Measurements from ENCODE around the gene PLBD2.
A peak's percentile ranks its signal among the peaks of the same experiment; 100 is the strongest.

PLBD2 gene, protein sequence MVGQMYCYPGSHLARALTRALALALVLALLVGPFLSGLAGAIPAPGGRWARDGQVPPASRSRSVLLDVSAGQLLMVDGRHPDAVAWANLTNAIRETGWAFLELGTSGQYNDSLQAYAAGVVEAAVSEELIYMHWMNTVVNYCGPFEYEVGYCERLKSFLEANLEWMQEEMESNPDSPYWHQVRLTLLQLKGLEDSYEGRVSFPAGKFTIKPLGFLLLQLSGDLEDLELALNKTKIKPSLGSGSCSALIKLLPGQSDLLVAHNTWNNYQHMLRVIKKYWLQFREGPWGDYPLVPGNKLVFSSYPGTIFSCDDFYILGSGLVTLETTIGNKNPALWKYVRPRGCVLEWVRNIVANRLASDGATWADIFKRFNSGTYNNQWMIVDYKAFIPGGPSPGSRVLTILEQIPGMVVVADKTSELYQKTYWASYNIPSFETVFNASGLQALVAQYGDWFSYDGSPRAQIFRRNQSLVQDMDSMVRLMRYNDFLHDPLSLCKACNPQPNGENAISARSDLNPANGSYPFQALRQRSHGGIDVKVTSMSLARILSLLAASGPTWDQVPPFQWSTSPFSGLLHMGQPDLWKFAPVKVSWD

DNA sequence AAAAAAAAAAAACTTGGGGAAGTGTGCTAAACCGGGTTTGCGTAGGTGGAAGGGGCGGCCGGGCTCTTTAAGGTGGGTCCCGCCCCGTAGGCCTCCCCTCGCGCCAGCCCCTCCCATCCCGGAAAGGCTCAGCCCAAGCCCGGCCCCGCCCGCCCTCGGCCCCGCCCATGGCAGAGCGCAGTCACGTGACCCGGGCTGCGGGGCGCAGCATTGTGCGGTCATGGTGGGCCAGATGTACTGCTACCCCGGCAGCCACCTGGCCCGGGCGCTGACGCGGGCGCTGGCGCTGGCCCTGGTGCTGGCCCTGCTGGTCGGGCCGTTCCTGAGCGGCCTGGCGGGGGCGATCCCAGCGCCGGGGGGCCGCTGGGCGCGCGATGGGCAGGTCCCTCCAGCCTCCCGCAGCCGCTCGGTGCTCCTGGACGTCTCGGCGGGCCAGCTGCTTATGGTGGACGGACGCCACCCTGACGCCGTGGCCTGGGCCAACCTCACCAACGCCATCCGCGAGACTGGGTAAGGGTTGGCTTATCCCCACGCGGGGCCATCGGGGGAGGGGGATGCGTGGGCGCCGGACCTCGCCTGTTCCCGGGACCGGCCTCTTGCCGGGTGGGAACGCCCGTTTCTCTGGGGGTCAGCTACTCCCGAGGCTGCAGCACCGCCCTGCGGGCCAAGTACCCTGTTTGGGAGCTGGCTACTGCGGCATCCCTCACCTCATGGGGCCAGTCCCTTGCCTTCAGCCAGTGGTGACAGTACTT lies at the start of gene PLBD2:
Gene PLBD2 (plus strand): TSS at position 207 of the 752 bp plus-strand sequence. CDS start 14 bp downstream, at position 221.
- DNase-seq = peak; percentile 93

DNA sequence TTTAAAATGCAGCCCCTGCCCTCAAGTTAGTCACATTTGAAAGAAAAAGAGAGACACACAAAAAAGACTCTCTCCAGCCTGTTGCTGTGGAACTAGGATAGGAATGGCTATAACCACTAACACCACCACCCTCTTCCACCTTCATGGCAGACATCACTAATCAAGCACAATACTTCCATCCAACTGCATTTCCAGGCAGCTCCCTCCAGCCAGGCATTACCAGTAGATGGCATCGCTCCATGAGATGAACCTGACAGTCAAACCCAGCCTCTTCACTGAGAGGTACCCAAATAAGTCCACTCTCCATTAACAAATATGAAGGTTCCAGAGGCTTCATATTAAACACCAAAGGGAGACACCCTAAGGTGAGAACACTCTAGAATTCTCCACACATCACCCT lies 47.9 kb upstream of the PLBD2 start:
- DNase-seq = peak; percentile 18

DNA sequence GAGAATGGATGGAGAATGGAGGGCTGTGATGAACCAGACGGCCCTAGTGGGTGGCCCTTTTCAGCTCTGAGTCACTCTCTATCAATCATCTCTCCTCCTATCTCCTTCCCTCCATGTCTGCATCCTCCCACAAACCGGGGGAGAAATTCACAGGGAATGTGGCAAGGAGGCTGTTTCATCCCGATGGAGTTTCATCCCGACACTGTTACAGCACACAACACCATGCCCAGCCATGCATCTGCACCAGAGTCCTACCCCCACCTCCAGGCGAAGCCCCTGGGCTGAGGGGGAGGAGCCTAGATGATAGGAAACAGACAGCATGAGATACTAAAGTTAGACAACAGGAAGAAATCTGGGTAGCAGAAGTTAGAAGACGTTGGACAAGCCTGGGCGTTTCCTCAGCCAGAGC lies 44.3 kb upstream of the PLBD2 start:
- peak; percentile 79 for DNase-seq

DNA sequence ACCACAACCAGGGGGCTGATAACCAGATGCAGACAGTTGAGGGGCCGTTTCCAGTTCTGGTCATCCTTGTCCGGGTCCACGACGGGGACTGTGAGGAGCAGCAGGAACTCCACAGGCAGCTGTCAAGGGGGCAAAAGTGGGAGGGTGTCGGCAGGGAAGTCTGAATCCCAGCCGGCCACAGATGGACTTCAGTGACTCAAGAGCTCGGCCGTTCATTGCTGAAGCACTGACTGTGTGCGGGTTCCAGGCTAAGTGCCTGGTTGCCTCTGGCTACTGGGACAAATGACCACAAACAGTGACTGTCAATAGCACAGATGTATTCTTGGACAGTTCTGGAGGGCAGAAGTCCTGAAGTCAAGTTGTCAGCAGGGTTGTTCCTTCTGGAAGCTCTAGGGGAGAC lies 43.0 kb upstream of the PLBD2 start:
- DNase-seq = no peak

DNA sequence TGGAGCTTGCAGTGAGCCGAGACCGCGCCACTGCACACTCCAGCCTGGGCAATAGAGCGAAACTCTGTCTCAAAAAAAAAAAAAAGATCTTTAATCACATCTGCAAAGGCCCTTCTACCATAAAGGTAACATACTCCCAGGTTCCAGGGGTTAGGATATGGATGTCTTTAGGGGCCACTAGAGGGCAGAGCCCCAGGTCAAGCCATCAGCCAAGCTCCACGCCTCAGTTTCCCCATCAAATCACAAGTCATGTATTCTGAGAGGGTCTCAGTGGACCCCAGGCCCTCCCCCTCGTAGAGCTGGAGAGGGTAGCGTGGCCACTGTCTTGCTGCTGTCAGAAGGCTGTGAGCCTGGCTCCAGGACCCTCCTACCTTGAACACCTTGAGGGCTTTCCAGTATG lies 42.2 kb upstream of the PLBD2 start:
- no peak for DNase-seq

DNA sequence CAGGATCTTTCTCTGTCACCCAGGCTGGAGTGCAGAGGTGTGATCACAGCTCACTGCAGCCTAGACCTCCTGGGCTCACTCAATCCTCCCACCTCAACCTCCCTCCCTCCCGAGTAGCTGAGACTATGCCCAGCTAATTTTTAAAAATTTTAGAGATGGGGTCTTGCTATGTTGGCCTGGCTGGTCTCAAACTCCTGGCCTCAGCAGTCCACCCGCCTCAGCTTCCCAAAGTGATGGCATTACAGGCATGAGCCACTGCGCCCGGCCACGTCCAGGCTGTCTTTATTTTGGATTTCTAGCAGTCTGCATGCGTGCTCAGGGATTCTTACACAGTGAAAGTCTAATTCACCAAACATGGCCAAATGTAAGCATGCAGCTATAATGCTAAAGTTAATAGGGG lies 41.3 kb upstream of the PLBD2 start:
- DNase-seq = no peak

DNA sequence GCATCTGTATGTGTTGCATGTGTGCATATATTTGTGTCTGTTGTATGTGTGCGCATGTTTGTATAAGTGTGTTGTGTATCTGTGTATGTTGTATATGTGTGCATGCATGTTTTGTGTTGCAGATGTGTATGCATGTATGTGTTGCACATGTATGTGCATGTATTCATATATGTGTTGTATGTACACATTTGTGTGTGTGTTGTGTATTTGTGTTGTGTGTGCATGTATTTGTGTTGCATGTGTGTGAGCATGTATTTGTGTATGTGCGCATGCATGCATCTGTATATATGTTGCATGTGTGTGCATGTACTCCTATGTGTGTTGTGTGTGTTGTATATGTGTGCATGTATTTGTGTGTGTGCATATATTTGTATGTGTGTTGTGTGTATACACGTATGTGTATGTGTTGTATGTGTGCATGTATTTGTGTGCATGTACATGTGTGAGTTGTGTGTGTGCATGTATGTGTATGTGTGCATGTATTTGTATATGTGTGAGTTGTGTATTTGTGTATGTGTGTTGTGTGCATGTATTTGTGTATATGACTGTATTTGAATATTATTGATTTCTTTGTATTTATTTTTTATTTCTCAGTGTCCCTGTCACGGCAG lies 40.2 kb upstream of the PLBD2 start:
- no peak for DNase-seq

DNA sequence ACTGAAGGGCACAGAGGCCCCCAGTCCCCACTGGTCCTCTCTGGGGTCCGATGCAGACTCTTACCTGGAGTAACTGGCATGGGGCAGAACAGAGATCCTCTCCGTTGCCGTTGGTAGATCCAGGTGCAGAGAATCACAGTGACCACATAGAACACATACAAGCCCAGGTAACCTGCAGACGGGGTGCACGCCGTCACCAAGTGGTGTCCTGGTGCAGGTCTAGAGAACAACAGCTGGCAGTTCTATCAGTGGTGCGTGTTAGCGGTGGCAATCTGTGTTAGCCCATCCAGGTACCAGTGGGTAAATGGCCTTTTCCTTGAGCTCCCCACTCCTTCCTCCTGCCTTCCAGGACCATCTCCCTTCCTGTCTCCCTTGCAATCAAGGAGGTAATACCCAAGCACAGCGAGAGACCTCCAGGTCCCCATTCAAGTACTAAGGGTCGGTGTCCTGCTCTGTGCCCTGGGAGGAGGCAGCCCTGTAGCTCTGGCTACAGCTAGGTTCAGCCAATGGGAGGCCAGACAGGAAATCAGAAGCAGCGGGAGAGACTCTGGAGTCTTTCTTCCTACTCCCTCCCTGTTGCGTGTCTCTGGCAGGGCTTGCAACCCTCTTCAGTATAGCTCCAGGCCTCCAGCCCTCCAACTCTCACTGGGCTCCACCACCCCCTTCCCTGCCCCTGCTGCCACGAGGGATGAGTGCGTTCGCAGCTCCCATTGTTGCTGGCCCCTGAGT lies 39.3 kb upstream of the PLBD2 start:
- DNase-seq = no peak

DNA sequence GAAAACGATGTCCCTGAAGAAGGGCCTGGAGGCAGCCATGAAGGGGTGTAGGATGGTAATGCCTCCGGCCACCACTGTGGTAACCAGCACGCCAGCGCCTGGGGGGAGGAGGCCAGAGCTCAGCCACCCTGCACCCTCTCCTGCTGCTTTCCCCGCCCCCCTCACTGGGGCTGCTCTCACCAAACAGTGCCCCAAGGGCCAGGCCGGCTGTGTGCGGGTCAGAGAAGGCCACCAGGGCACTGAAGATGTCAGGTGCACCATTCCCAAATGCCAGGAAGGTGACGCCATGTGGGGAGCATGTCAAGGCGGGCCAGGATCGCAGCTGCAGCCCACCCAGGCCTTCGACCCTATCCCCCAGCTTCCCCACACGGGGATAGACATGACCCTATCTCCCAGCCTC lies 38.0 kb upstream of the PLBD2 start:
- no peak for DNase-seq

DNA sequence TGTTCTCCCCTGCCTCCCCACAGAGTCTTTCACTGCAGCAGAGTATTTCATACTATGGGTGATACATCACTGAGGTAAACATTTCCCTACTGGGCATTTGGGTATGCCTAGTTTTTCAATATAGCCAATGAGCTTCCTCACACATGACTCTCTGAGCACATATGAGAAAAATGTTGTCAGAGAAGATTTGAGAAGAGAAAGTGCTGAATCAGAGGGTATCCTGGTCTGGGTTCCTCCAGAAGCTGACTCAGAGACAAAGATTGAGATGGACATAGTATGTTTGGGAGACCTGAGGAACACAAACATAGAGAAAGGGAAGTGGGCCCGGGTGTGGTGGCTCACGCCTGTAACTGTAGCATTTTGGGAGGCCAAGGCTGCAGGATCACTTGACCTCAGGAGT lies 36.0 kb upstream of the PLBD2 start:
- peak; percentile 77 for DNase-seq

DNA sequence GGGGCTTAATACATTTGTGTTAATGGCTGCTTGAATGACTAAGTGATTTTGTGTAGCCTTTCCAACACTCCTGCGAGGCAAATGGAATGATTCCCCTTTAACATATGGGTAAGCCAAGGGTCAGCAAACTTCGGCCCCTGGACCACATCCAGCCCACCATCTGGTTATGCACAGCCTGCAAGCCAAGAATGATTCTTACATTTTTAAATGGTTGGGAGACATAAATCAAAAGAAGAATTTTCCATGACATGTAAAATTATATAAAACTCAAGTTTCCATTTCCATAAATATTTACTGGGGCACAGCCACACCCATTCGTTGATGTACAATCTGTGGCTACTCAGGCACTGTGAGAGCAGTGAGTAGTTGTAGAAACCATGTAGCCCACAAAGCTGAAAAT lies 32.5 kb upstream of the PLBD2 start:
- peak; percentile 51 for DNase-seq

DNA sequence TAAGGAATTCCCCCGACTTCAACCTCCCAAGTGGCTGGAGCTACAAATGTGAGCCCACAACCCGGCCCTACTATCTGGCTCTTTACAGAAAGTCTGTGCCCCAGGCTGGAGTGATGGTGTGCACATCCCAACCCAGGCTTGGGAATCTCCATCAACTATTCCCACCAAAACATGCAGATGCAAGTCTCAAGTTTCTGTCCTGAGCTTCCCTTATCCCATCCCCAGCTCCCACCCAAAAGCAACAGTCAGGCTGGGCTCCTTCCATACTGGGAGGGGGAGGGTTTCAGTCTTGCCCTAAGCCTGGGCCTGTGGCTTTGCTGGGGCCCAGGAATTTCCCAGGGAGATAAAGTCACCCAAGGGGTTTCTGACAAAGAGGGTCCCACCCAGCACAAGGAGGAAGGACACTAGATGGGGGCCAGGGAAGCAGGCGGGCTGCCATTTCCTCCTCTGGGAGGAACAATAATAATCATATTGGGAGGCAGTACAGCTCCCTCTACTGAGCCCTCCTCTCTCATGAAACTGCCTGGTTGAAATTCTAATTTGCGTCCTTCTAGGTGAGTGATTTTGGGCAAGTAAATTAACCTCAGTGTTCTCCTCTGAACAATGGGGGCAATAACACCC lies 31.5 kb upstream of the PLBD2 start:
- no peak for DNase-seq

DNA sequence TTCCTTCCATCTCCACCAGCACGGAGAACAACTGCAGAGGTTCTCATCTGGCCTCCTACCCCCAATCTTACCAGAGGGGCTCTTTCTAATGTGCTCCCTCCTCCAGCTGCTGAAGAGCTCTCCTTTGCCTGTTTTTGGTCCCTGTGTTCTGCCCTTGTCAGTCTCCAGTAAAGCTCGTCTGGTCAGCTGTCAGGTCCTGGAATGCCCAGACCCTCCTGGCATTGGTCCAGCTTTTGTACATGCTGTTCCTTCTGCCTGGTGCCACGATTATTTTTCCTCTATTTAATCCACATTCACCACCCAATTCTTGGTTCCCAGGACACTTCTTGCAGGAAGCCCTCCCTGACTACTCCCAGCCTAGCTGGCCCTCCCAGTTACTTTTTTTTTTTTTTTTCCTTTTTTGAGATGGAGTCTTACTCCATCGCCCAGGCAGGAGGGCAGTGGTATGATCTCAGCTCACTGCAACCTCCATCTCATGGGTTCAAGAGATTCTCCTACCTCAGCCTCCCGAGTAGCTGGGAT lies 30.0 kb upstream of the PLBD2 start:
- DNase-seq = no peak

DNA sequence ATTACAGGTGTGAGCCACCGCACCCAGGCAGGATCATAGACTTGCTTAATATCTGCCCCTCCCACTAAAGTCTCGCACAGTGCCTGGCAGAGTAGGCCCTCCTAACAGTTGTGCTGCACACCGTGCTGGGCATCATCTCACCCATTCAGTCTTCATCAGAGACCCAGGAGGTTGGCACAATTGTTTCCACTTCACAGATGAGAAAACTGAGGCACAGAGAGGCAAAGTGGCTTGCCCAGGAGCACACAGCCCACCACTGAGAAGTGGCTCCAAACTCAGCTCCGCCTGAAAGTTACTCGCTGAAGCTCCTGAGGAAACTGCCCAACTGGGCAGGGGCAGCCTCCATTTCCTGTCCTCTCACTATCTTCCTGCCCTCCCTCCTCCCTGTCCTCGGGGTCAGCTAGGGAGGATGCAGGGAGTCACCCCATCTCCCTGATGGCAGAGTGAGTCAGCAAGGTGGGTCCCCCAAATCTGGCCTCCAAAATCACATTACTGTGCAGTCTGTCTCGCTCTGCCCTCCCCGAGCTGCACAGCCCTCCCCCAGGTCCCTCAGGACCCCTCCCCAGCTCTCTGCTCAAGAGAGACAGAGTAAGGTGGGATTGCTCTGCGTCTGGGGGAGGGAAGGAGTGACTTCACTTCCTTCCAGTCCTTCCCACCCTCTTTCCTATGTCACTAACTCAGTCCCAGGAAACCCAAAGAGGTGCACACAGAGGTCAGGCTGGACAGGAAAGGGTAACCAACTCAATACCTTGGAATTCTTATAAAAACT lies 29.2 kb upstream of the PLBD2 start:
- peak; percentile 33 for DNase-seq

DNA sequence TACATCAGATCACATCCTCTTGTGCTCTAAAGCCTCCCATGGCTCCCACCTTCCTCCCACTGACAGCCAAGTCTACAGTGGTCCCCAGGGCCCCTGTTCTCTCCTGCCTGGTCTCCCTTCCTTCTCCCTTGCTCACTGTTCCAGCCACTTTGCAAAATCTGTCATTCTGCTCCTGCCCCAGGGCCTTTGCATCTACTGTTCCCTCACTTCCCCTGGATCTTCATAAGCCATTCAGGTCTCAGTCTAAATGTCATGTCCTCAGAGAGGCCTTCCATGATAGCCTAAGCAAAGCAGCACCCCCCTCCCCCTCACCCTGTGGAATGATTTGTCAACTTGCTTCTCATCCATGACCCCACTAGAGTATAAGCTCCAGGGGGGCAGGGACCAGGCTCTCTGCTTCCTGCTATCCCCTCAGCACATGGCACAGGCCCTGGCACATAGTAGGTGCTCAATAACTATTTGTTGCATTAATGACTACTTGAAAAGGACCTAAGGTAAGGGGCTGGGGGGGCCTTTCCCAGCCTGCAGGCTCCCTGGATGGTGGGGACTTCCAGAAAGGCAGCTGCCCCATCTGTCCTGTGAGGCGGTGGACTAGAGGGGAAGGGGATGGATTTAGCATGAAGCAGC lies 28.5 kb upstream of the PLBD2 start:
- no peak for DNase-seq

DNA sequence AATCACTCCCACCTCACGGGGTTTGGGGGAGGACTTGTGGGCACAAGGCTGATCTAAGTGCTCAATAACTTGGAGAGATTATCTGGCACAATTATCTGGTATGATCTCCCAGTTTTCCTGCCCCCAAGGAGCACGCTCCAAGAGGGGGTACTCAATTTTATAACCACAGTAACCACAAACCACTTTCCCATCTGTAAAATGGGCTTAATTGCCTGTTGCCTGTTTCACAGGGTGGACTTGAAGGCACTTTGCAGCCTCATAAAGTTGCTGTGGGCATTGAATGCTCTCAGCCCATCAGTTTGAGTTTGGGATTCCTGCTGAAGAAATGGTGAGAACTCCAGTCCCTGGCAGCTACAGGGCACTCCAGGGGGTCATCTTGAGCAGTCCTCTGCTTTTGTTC lies 27.9 kb upstream of the PLBD2 start:
- no peak for DNase-seq

DNA sequence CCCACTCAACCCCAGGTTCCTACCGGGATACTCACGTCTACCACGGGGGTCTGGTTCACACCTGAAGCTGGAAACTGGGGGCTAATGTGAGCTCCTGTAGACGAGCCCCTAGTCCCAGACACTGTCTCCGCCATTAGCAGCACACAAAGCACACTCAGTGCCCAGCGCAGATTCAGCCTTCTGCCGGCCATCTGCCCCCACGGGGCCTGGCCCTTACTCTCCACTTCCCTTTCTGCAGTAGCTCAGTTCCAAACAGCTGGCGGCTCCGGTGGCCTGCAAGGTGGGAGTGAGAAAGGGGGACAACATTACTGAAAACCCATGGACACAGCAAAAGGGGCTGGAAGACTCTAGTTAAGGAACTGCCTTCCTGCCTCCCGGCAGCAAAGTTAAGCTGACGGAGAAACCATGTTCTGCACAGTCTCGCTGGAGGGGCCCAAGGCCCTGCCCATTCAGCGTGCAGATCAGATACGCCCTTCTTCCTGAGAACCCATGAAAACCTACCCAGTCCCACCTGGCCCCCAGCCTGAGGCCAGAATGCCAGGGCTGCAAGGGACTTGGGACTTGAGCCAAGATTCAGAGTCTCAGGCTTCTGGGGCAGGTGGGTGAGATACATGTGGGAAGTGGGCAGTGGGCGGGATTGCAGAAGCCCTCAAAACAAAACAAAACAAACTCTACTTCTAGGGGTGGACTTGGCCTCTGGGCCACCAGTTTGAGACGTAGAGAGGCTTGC lies 25.5 kb upstream of the PLBD2 start:
- DNase-seq = no peak

DNA sequence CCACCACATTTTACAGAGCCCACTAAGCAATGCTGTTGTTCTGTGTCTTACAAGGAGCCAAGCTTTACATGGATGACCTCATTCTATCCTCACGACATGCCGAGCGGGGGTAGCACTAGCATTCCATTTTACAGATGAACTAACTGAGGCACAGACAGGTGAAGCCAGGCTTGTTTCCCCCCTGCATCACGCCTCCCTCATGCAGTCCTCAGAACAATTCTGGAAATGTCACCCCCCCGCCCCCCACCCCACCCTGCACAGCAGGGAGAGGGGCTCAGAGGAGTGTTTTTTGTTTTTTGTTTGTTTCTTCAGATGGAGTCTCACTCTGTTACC lies 25.0 kb upstream of the PLBD2 start:
- no peak for DNase-seq

DNA sequence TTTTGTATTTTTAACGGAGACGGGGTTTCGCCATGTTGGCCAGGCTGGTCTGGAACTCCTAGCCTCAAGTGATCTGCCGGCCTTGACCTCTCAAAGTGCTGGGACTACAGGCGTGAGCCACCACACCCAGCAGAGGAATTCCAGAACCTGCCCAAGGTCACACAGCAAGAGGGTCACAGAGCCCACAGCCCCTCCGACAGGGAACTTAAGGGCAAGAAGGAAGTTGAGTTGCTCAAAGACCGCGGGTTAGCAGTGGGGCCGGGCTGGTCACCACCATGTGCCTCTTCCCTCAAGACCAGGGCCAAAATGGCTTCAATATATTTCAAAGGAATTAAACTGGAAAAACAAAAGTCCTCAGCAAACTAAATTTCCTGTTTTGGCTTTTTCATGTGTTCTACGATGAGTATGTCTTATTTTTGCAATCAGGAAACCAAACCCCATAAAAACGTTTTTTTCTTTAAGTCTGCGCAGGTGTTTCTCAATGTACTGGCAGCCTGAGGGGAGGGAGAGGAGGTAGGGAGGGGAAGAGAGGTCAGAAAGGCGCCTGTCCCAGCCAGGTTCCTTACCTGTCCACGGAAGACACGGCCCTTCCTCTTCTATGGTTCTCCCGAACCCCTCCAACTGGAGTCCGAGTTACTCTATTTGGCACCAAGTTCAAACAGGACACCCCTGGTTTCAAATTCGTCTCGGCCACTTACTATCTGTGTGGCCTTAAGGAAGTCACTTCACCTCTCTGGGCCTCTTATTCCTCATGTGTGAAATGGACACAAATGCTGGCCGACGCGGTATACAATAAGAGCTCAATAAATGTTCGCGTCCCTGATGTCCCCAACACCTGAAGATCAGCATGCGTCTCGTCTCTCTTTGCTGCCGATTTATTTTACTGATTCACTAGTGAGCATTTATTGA lies 24.3 kb upstream of the PLBD2 start:
- DNase-seq = no peak

Measured in fibroblast of skin of right biceps (primary cell).